DND-41 (cell line): Measurements from ENCODE around the gene FAM53B.

Experiments
- ATAC-seq: fragments of 200-7000 bp; cut with Tn5 transposase; 3 replicates; pipeline ENCODE4 v1.9.1; 2021; ENCODE audit warnings: low read depth; ENCODE audit not compliant: insufficient read depth
- DNase-seq: peaks from one replicate; pipeline ENCODE4 v3.0.0-alpha.2; 2020
- H2AFZ ChIP-seq: 2 replicates; pipeline ENCODE4 v1.6.0; 2012; ENCODE audit warnings: low read depth, low read length
- H3K27ac ChIP-seq: 2 replicates; pipeline ENCODE4 v1.5.1; 2012; ENCODE audit warnings: low read length, inconsistent platforms
- H3K27me3 ChIP-seq: fragments of 200-600 bp; sonication (generic); 2 replicates; pipeline ENCODE4 v1.6.0; 2012; ENCODE audit warnings: low read length, mild to moderate bottlenecking, inconsistent platforms; ENCODE audit not compliant: insufficient read depth, poor library complexity
- H3K36me3 ChIP-seq: 2 replicates; pipeline ENCODE4 v1.5.1; 2012; ENCODE audit warnings: low read length, inconsistent platforms; ENCODE audit not compliant: insufficient read depth
- H3K4me1 ChIP-seq: 2 replicates; pipeline ENCODE4 v1.5.1; 2012; ENCODE audit warnings: mild to moderate bottlenecking, low read length; ENCODE audit not compliant: insufficient read depth
- H3K4me2 ChIP-seq: 2 replicates; pipeline ENCODE4 v1.6.0; 2012; ENCODE audit warnings: mild to moderate bottlenecking, moderate library complexity, low read length, inconsistent platforms; ENCODE audit not compliant: insufficient read depth
- H3K4me3 ChIP-seq, 2 experiments: fragments of 200-600 bp in 1 of 2; shearing (Covaris generic) in 1 of 2; 2 replicates each; pipeline ENCODE4 v1.5.1; 2012 to 2016; ENCODE audit warnings: inconsistent platforms in 2 of 2, low read length in 2 of 2, mild to moderate bottlenecking in 2 of 2, low read depth in 1 of 2, moderate library complexity in 1 of 2
- H3K79me2 ChIP-seq: 2 replicates; pipeline ENCODE4 v1.6.0; 2012; ENCODE audit warnings: low read length, inconsistent platforms; ENCODE audit not compliant: insufficient read depth
- H3K9ac ChIP-seq: 2 replicates; pipeline ENCODE4 v1.6.0; 2012; ENCODE audit warnings: low read depth, mild to moderate bottlenecking, inconsistent platforms, low read length, moderate library complexity
- H3K9me3 ChIP-seq: 2 replicates; pipeline ENCODE4 v1.5.1; 2012; ENCODE audit warnings: low read length, moderate library complexity, mild to moderate bottlenecking, inconsistent platforms; ENCODE audit not compliant: insufficient read depth, severe bottlenecking
- H4K20me1 ChIP-seq: 2 replicates; pipeline ENCODE4 v1.6.0; 2012; ENCODE audit warnings: low read length; ENCODE audit not compliant: insufficient read depth
- EZH2 ChIP-seq: IDR thresholded peaks from 3 replicates; pipeline ENCODE4 v1.6.1; 2012; ENCODE audit warnings: borderline replicate concordance, low read depth, mild to moderate bottlenecking, moderate library complexity, low read length, inconsistent platforms; ENCODE audit not compliant: severe bottlenecking
- TF ChIP-seq, protein P1 (sequence below): IDR thresholded peaks from 2 replicates; pipeline ENCODE4 v1.5.1; 2012; ENCODE audit warnings: borderline replicate concordance, low read length, moderate library complexity, mild to moderate bottlenecking; ENCODE audit not compliant: poor library complexity, severe bottlenecking; ENCODE audit errors: extremely low read depth

Gene FAM53B

DNA sequence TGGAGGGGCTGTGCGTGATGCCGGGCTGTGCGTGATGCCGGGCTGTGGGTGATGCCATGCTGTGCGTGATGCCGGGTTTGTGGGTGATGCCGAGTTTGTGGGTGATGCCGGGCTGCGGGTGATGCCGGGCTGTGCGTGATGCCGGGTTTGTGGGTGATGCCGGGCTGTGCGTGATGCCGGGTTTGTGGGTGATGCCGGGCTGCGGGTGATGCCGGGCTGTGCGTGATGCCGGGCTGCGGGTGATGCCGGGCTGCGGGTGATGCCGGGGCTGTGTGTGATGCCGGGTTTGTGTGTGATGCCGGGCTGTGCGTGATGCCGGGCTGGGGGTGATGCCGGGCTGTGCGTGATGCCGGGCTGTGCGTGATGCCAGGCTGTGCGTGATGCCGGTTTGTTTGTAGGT lies 128.9 kb downstream of the FAM53B start:
- Histone ChIP-seq H3K27me3 (no peaks in the 10 kb centered on the region), H3K4me2 (no peak overlapping the region), H4K20me1 (peaks cover 8% of the 10 kb centered on the region; the same call in 1 of the 2 replicates), H3K27ac (no peak overlapping the region; the same call in 1 of the 2 replicates), H3K9me3 (no peaks in the 10 kb centered on the region), H3K79me2 (peaks cover 42% of the 10 kb centered on the region), H3K4me1 (peaks cover 53% of the 10 kb centered on the region), H2AFZ (no peak overlapping the region), H3K36me3 (peaks cover 55% of the 10 kb centered on the region), H3K9ac (no peak overlapping the region), H3K4me3 (no peak overlapping the region)
- TF ChIP-seq, protein P1, sequence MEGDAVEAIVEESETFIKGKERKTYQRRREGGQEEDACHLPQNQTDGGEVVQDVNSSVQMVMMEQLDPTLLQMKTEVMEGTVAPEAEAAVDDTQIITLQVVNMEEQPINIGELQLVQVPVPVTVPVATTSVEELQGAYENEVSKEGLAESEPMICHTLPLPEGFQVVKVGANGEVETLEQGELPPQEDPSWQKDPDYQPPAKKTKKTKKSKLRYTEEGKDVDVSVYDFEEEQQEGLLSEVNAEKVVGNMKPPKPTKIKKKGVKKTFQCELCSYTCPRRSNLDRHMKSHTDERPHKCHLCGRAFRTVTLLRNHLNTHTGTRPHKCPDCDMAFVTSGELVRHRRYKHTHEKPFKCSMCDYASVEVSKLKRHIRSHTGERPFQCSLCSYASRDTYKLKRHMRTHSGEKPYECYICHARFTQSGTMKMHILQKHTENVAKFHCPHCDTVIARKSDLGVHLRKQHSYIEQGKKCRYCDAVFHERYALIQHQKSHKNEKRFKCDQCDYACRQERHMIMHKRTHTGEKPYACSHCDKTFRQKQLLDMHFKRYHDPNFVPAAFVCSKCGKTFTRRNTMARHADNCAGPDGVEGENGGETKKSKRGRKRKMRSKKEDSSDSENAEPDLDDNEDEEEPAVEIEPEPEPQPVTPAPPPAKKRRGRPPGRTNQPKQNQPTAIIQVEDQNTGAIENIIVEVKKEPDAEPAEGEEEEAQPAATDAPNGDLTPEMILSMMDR = no peak
- no peak for TF ChIP-seq EZH2
- ATAC-seq = no peak
- DNase-seq = no peak

- no peak for DNase-seq
- no peak for ATAC-seq
- Histone ChIP-seq H3K27ac (peak overlapping the region; percentile 93), H3K79me2 (peaks cover 37% of the 10 kb centered on the region), H3K4me2 (no peak overlapping the region), H3K4me1 (peaks cover 46% of the 10 kb centered on the region), H3K9ac (peak overlapping the region; percentile 4; the same call in 1 of the 2 replicates), H3K27me3 (no peaks in the 10 kb centered on the region), H2AFZ (no peak overlapping the region), H3K36me3 (peaks cover 58% of the 10 kb centered on the region), H3K4me3 (no peak overlapping the region), H4K20me1 (peaks cover 8% of the 10 kb centered on the region; the same call in 1 of the 2 replicates), H3K9me3 (no peaks in the 10 kb centered on the region)
- TF ChIP-seq, protein P1 = no peak
- TF ChIP-seq EZH2 = no peak
Observed at GRCh38 chr10:124614003-124614659, 130.0 kb downstream of the FAM53B start.

DNA sequence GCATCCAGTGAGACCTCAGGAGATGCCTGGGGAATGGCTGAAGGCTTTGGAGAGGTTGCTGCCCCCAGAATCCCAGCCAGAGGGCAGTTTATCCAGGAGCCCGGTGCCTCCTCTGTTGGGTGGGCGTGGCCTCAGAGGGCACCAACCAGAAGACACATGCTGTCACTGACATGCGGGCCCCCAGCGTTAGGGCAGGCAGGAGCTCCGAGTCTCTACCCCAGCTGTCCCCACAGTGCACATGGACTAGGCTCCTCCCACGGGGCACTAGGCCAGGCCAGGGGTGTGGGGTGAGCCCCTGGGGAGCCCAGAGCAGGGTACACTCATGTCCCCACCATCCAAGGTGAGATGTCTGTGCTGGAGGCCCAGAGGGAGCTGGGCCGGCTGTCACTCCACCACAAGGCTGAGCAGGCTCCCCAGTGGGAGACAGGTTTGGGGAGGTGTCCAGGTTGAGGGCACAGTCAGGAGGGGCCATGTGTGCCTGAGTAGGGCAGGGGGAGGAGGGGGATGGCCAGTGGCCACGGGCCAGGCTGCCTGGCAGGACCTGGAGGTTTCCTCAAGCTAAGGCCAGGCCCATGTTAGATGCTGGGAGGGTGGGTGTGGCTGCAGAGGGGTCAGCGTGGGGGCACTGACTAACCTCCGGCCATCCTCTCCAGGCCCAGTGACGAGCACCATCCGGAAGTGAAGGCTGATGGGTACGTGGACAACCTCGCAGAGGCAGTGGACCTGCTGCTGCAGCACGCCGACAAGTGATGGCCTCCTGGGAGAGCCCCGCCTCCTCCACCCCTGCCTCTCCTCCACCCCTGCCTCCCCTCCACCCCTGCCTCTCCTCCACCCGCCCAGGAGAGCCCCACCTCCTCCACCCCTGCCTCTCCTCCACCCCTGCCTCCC lies 131.3 kb downstream of the FAM53B start:
- peak overlapping the region; percentile 44 for H3K4me2 ChIP-seq
- peaks cover 25% of the 10 kb centered on the region for H3K79me2 ChIP-seq
- H3K27ac ChIP-seq = peak overlapping the region; percentile 93
- peak; percentile 69 for ATAC-seq
- H3K4me3 ChIP-seq = peak overlapping the region in 1 of 2 experiments; percentile 24; a peak in 2 of 4 replicates
- no peaks in the 10 kb centered on the region for H3K27me3 ChIP-seq
- peaks cover 45% of the 10 kb centered on the region for H3K36me3 ChIP-seq
- H3K9me3 ChIP-seq = no peaks in the 10 kb centered on the region
- H2AFZ ChIP-seq = peak overlapping the region; percentile 31; the same call in 1 of the 2 replicates
- peaks cover 8% of the 10 kb centered on the region; the same call in 1 of the 2 replicates for H4K20me1 ChIP-seq
- TF ChIP-seq, protein P1 = peak; percentile 27
- TF ChIP-seq EZH2 = no peak
- H3K9ac ChIP-seq = peak overlapping the region; percentile 46
- H3K4me1 ChIP-seq = peaks cover 42% of the 10 kb centered on the region
- peak; percentile 88 for DNase-seq
